NB4 (cell line): ENCODE measurements around the gene HOMER3.

Experiments
- POLR2A ChIP-seq: IDR thresholded peaks from 2 replicates; pipeline ENCODE4 v1.6.1; 2011; ENCODE audit warnings: mild to moderate bottlenecking; ENCODE audit not compliant: insufficient read length; ENCODE audit errors: extremely low read depth
- TF ChIP-seq, protein P1 (sequence below): IDR thresholded peaks from one replicate; pipeline ENCODE4 v1.5.1; 2012; ENCODE audit warnings: low read depth, low read length
- TF ChIP-seq, protein P2 (sequence below): IDR thresholded peaks from 2 replicates; pipeline ENCODE4 v1.6.1; 2011; ENCODE audit warnings: low read depth, low read length

DNA sequence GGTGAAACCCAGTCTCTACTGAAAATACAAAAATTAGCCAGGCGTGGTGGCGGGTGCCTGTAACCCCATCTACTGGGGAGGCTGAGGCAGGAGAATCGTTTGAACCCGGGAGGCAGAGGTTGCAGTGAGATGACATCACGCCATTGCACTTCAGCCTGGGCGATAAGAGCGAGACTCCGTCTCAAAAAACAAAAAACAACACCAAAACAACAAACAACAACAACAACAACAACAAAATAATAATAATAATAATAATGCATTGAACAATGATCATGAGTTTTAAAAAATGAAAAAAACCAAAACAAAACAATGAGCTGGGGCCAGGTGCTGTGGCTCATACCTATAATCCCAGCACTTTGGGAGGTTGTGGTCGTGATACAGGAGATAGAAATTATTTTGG lies 23.1 kb upstream of the HOMER3 start:
- TF ChIP-seq, protein P1, sequence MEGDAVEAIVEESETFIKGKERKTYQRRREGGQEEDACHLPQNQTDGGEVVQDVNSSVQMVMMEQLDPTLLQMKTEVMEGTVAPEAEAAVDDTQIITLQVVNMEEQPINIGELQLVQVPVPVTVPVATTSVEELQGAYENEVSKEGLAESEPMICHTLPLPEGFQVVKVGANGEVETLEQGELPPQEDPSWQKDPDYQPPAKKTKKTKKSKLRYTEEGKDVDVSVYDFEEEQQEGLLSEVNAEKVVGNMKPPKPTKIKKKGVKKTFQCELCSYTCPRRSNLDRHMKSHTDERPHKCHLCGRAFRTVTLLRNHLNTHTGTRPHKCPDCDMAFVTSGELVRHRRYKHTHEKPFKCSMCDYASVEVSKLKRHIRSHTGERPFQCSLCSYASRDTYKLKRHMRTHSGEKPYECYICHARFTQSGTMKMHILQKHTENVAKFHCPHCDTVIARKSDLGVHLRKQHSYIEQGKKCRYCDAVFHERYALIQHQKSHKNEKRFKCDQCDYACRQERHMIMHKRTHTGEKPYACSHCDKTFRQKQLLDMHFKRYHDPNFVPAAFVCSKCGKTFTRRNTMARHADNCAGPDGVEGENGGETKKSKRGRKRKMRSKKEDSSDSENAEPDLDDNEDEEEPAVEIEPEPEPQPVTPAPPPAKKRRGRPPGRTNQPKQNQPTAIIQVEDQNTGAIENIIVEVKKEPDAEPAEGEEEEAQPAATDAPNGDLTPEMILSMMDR: no peak
- TF ChIP-seq, protein P2, sequence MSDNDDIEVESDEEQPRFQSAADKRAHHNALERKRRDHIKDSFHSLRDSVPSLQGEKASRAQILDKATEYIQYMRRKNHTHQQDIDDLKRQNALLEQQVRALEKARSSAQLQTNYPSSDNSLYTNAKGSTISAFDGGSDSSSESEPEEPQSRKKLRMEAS: no peak
- no peak for TF ChIP-seq POLR2A
